Cardiac muscle cell (in vitro differentiated cells and primary cell): Measurements from ENCODE around the gene KCNH6. TPM values are rescaled to one million over a fixed set of nuclear protein-coding genes. Genes with fewer than 3 reads are reported as not detected.
A peak's percentile ranks its signal among the peaks of the same experiment; 100 is the strongest.

Experiments
- DNase-seq, 2 donors: peaks; one replicate each; pipeline versions ENCODE4 v3.0.0 to v3.0.0-alpha.2; 2010 to 2017; ENCODE audit warnings: low read depth in 1 of 2, low spot score in 1 of 2
- H3K27ac ChIP-seq: fragments of 200-600 bp; sonication (generic); 2 replicates; pipeline ENCODE4 v1.5.1; 2016
- H3K27me3 ChIP-seq: fragments of 200-600 bp; sonication (generic); 2 replicates; pipeline ENCODE4 v1.6.0; 2016; ENCODE audit warnings: control low read depth
- H3K36me3 ChIP-seq: fragments of 200-600 bp; sonication (generic); 2 replicates; pipeline ENCODE4 v1.5.1; 2016; ENCODE audit warnings: control low read depth
- H3K4me1 ChIP-seq: fragments of 200-600 bp; sonication (generic); 2 replicates; pipeline ENCODE4 v1.8.1; 2017; ENCODE audit warnings: low read depth, mild to moderate bottlenecking, mixed run types
- H3K4me3 ChIP-seq: fragments of 200-600 bp; sonication (generic); 2 replicates; pipeline ENCODE4 v1.5.1; 2016; ENCODE audit warnings: mild to moderate bottlenecking
- H3K9me3 ChIP-seq: fragments of 200-600 bp; sonication (generic); 2 replicates; pipeline ENCODE4 v1.5.1; 2017; ENCODE audit warnings: low read depth, mild to moderate bottlenecking, control low read depth
- CTCF ChIP-seq: IDR thresholded peaks from 2 replicates; pipeline ENCODE4 v1.5.1; 2012; ENCODE audit warnings: low read depth, mild to moderate bottlenecking, low read length
- polyA plus RNA-seq: library from polyadenylated mRNA; unstranded; fragments of >200 nt; fragmentation: Nextera tagmentation; extraction: Ambion mirVana; gene quantifications from 2 replicates; pipeline ENCODE4 v1.2.1, GENCODE V29; 2016
- total RNA-seq: library from RNA; depleted of rRNA; stranded (reverse); fragments of >200 nt; gene quantifications from 2 replicates; pipeline ENCODE4 v1.2.3, GENCODE V29; 2016

The KCNH6 gene
- total and polyA plus RNA-seq, 2 experiments from 2014 or later: 0.06 to 0.44 TPM

GRCh38 chr17:63571632-63572310, 48.6 kb downstream of the KCNH6 start:
- Histone ChIP-seq H3K36me3 (no peaks in the 10 kb centered on the region), H3K4me3 (no peak overlapping the region), H3K27ac (peak overlapping the region; percentile 83), H3K9me3 (no peaks in the 10 kb centered on the region), H3K4me1 (peaks cover 16% of the 10 kb centered on the region), H3K27me3 (no peaks in the 10 kb centered on the region)
- no peak for TF ChIP-seq CTCF
- peak; percentile 45 to 60 for DNase-seq

- no peak overlapping the region for H3K27ac ChIP-seq
- H3K27me3 ChIP-seq: no peaks in the 10 kb centered on the region
- peak in 1 of 2 donors; percentile 6 for DNase-seq
- no peaks in the 10 kb centered on the region for H3K36me3 ChIP-seq
- peaks cover 16% of the 10 kb centered on the region for H3K4me1 ChIP-seq
- TF ChIP-seq CTCF: peak; percentile 34
- H3K9me3 ChIP-seq: no peaks in the 10 kb centered on the region
- H3K4me3 ChIP-seq: no peak overlapping the region
Observed at GRCh38 chr17:63573634-63574033, 50.5 kb downstream of the KCNH6 start.

- Histone ChIP-seq H3K4me1 (no peaks in the 10 kb centered on the region), H3K9me3 (no peaks in the 10 kb centered on the region), H3K36me3 (peaks cover 18% of the 10 kb centered on the region), H3K27ac (peak overlapping the region; percentile 12), H3K4me3 (no peak overlapping the region), H3K27me3 (no peaks in the 10 kb centered on the region)
- TF ChIP-seq CTCF: no peak
- DNase-seq: no peak
Observed at GRCh38 chr17:63578027-63578768, 55.0 kb downstream of the KCNH6 start.

- H3K36me3 ChIP-seq: peaks cover 22% of the 10 kb centered on the region
- H3K4me3 ChIP-seq: no peak overlapping the region
- H3K27ac ChIP-seq: peak overlapping the region; percentile 12
- no peak for TF ChIP-seq CTCF
- no peaks in the 10 kb centered on the region for H3K4me1 ChIP-seq
- no peaks in the 10 kb centered on the region for H3K9me3 ChIP-seq
- DNase-seq: no peak
- H3K27me3 ChIP-seq: no peaks in the 10 kb centered on the region
Observed at GRCh38 chr17:63578769-63579111, 55.6 kb downstream of the KCNH6 start.

GRCh38 chr17:63579633-63580032, 56.5 kb downstream of the KCNH6 start:
- Histone ChIP-seq H3K4me1 (no peaks in the 10 kb centered on the region), H3K4me3 (no peak overlapping the region), H3K27ac (no peak overlapping the region), H3K27me3 (no peaks in the 10 kb centered on the region), H3K36me3 (peaks cover 22% of the 10 kb centered on the region), H3K9me3 (no peaks in the 10 kb centered on the region)
- TF ChIP-seq CTCF: no peak
- no peak for DNase-seq
